Ascending aorta (tissue), 2 donors: ENCODE results near the gene KCNS1. TPM values are rescaled to one million over a fixed set of nuclear protein-coding genes. Genes with fewer than 3 reads are reported as not detected.

Experiments
- DNase-seq, 2 donors: peaks; one replicate each; pipeline ENCODE4 v3.0.0-alpha.2; 2019; ENCODE audit warnings: low spot score in 2 of 2
- H3K27ac ChIP-seq, 2 donors: fragments of 200-600 bp; sonication (generic); one replicate each; pipeline ENCODE4 v1.5.1; 2016 to 2017; ENCODE audit warnings: mild to moderate bottlenecking in 1 of 2
- H3K27me3 ChIP-seq: fragments of 200-600 bp; sonication (generic); one replicate; pipeline ENCODE4 v1.5.1; 2017
- H3K36me3 ChIP-seq, 2 donors: fragments of 200-600 bp; sonication (generic); one replicate each; pipeline ENCODE4 v1.5.1; 2016
- H3K4me1 ChIP-seq, 2 donors: fragments of 200-600 bp; sonication (generic); one replicate each; pipeline ENCODE4 v1.5.1; 2016 to 2017; ENCODE audit warnings: mild to moderate bottlenecking in 1 of 2
- H3K4me3 ChIP-seq, 2 donors: fragments of 200-600 bp; sonication (generic); one replicate each; pipeline ENCODE4 v1.5.1; 2016 to 2017; ENCODE audit warnings: mild to moderate bottlenecking in 1 of 2
- H3K9me3 ChIP-seq, 2 donors: fragments of 200-600 bp; sonication (generic); one replicate each; pipeline ENCODE4 v1.5.1; 2016
- CTCF ChIP-seq, 3 experiments: fragments of 200-600 bp in 2 of 3; fragments of 450-650 bp in 1 of 3; sonication (generic) in 2 of 3; IDR thresholded peaks; one replicate each; pipeline ENCODE4 v1.5.1; 2016 to 2019; ENCODE audit warnings: antibody characterized with exemption in 3 of 3, mild to moderate bottlenecking in 1 of 3, moderate library complexity in 1 of 3
- intact Hi-C: fragments of 100-400 bp; cut with DNase I; formaldehyde crosslinking; loops from one replicate; pipeline ENCODE4 v1.15.1; 2023
- total RNA-seq: library from RNA; depleted of rRNA; stranded (reverse); fragments of >200 nt; gene quantifications from one replicate; pipeline ENCODE4 v1.1.0, GENCODE V29; 2016

KCNS1 gene
- total RNA-seq, 1 donor from 2014 or later = not detected

- intact Hi-C loops = no loop called here
- no peaks in the 10 kb centered on the region for H3K4me1 ChIP-seq
- TF ChIP-seq CTCF (IDR thresholded peaks at IDR 0.05) = no peak
- H3K36me3 ChIP-seq = peaks cover 36 to 74% of the 10 kb centered on the region in 2 donors
- H3K27me3 ChIP-seq = no peaks in the 10 kb centered on the region
- H3K27ac ChIP-seq = no peak overlapping the region
- DNase-seq = no peak
- peaks cover 0 to 4% of the 10 kb centered on the region in 2 donors for H3K9me3 ChIP-seq
- H3K4me3 ChIP-seq = no peak overlapping the region
Observed at GRCh38 chr20:45077559-45077958, 23.4 kb downstream of the KCNS1 start.

GRCh38 chr20:45073221-45073620 lies 27.7 kb downstream of the KCNS1 start:
- no peak overlapping the region for H3K27ac ChIP-seq
- no peak overlapping the region for H3K4me3 ChIP-seq
- no peak for DNase-seq
- TF ChIP-seq CTCF (IDR thresholded peaks at IDR 0.05) = no peak
- intact Hi-C loops = no loop called here
- H3K27me3 ChIP-seq = no peaks in the 10 kb centered on the region
- no peaks in the 10 kb centered on the region for H3K9me3 ChIP-seq
- H3K4me1 ChIP-seq = no peaks in the 10 kb centered on the region
- H3K36me3 ChIP-seq = peaks cover 25 to 37% of the 10 kb centered on the region in 2 donors

GRCh38 chr20:45072066-45072465 lies 28.9 kb downstream of the KCNS1 start:
- peaks cover 19 to 38% of the 10 kb centered on the region in 2 donors for H3K36me3 ChIP-seq
- no peaks in the 10 kb centered on the region for H3K27me3 ChIP-seq
- intact Hi-C loops = no loop called here

GRCh38 chr20:45070932-45071632 lies 29.8 kb downstream of the KCNS1 start:
- no peak for TF ChIP-seq CTCF (IDR thresholded peaks at IDR 0.05)
- no peaks in the 10 kb centered on the region for H3K9me3 ChIP-seq
- intact Hi-C loops = no loop called here
- no peak overlapping the region for H3K4me3 ChIP-seq
- H3K27ac ChIP-seq = no peak overlapping the region
- peaks cover 15 to 28% of the 10 kb centered on the region in 2 donors for H3K36me3 ChIP-seq
- H3K27me3 ChIP-seq = no peaks in the 10 kb centered on the region
- no peak for DNase-seq
- H3K4me1 ChIP-seq = no peaks in the 10 kb centered on the region

More at GRCh38 chr20:45072066-45072465, 28.9 kb downstream of the KCNS1 start:
- no peak for DNase-seq
- no peak overlapping the region for H3K4me3 ChIP-seq
- no peak for TF ChIP-seq CTCF (IDR thresholded peaks at IDR 0.05)
- H3K9me3 ChIP-seq = no peaks in the 10 kb centered on the region
- H3K4me1 ChIP-seq = no peaks in the 10 kb centered on the region
- no peak overlapping the region for H3K27ac ChIP-seq

GRCh38 chr20:45069261-45069660 lies 31.7 kb downstream of the KCNS1 start:
- H3K9me3 ChIP-seq = no peaks in the 10 kb centered on the region

More at GRCh38 chr20:45069261-45069660, 31.7 kb downstream of the KCNS1 start:
- no peak overlapping the region for H3K27ac ChIP-seq
- no peak for TF ChIP-seq CTCF (IDR thresholded peaks at IDR 0.05)
- H3K4me1 ChIP-seq = no peaks in the 10 kb centered on the region
- no peak for DNase-seq
- no peak overlapping the region for H3K4me3 ChIP-seq
- H3K36me3 ChIP-seq = peaks cover 4 to 10% of the 10 kb centered on the region in 2 donors
- no peaks in the 10 kb centered on the region for H3K27me3 ChIP-seq
- intact Hi-C loops = no loop called here
